GM18498 (cell line): ENCODE data around the gene NUP35.
"Not testable (repeated sequence)": the region's sequence is repeated elsewhere in the genome, so short reads cannot be mapped to it uniquely, and the experiment has no call there.

Source experiments
- ATAC-seq: cut with Tn5 transposase; IDR thresholded peaks from one replicate; pipeline ENCODE4 v1.9.1; 2021; ENCODE audit warnings: mild to moderate bottlenecking, moderate library complexity; ENCODE audit not compliant: unreplicated experiment

The NUP35 gene

GRCh38 chr2:183126635-183127034 is 2.4 kb downstream of the NUP35 start:
- no peak for ATAC-seq

DNA sequence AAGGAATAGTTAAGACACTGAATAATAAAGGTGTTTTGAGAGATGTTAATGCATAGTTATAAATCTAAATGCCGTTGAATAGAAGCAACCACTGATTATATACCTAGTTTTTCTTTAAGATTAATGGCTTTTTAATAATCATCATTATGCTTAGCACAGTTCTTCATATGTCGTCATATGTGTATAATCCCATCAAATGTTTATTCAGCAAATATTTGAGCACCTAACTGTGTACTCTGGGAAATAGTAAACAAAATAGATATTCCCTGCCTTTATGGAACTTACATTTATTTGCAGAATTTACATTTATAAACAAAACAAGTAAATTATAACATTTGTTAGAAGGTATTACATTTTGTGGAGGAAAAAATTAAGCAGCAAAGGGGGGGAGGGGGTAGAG is 9.8 kb downstream of the NUP35 start:
- ATAC-seq, result no peak

DNA sequence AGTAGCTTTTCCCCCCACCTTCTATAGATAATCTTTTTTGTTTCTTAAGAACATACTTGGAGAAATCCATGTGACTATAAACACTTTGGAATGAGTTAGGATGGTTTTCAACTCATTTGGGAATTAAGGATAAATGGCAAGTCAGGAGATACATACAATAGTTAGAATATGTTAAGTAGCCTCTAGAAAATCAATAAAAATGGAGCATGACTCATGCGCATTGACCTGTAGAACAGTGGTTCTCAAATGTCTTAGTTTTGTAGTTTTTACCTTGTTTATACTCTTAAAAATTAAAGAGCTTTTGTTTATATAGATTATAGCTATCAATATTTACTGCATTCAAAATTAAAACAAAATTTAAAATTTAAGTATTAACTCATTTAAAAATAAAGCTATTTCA is 24.7 kb downstream of the NUP35 start:
- no peak for ATAC-seq

GRCh38 chr2:183149489-183149888 is 25.2 kb downstream of the NUP35 start:
- no peak for ATAC-seq

- ATAC-seq, result not testable (repeated sequence)
Measured at GRCh38 chr2:183152280-183152679, 28.0 kb downstream of the NUP35 start.

GRCh38 chr2:183153967-183154366 is 29.7 kb downstream of the NUP35 start:
- no peak for ATAC-seq

DNA sequence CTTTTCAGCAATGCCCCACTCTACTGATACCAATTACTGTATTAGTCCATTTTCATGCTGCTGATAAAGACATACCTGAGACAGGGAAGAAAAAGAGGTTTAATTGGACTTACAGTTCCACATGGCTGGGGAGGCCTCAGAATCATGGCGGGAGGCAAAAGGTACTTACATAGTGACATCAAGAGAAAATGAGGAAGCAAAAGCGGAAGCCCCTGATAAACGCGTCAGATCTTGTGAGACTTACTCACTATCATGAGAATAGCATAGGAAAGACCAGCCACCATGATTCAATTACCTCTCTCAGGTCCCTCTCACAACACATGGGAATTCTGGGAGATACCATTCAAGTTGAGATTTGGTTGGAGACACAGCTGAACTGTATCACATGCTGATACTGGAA is 30.5 kb downstream of the NUP35 start:
- ATAC-seq, result not testable (repeated sequence)

- no peak for ATAC-seq
Measured at GRCh38 chr2:183157131-183157530, 32.9 kb downstream of the NUP35 start.

DNA sequence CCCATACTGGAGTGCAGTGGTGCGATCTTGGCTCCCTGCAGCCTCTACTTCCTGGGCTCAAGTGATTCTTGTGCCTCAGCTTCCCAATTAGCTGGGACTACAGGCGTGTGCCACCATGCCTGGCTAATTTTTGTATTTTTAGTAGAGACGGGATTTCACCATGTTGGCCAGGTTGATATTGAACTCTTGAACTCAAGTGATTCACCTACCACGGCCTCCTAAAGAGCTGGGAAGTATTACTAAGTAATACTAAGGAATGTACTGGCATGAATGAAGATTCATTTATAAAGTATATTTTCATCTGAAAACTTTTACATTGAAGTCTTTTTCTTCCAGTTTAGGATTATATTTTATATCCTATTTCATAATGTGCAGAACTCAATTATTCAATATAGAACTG is 38.1 kb downstream of the NUP35 start:
- ATAC-seq, result no peak

DNA sequence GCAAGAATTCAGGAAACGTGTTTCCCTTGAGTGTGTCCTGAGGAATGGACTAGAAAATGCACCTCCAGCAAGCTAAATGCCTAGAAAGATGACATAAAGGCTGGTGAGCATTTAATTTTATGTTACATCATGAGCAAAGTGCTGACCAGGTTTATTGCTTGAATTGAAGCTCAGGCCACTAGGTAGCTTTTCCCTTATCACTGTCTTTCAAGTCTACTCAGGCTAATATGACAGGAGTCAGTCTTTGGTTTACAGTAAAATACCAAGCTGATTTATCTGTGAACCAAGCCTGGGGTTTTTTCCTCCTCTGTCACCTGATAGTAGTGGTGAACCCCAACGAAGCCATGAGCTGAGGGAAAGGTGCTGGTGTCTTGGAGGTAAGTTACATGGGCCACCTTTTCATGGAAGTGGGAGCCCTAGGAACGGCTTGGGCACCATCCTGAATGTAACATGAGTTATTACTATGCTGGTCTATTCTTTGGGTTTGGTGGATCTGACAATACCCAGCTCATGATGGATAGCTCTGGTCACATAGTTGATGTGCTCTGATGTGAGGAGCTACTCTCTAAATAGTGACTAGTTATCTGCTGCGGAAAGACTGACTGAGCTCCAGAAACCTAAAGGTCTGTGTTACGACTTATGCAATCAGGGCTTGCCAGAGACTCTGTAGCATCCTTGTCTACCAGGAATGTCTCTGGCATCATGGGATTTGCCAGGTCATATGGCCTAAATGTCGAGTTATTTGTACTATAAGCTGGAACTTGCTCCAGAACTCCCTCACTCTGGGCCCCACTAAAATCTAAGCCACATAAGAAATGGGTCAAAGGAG is 39.8 kb downstream of the NUP35 start:
- no peak for ATAC-seq

GRCh38 chr2:183164650-183165015 is 40.4 kb downstream of the NUP35 start:
- ATAC-seq, result no peak

- ATAC-seq, result no peak
Measured at GRCh38 chr2:183166210-183166609, 42.0 kb downstream of the NUP35 start.

DNA sequence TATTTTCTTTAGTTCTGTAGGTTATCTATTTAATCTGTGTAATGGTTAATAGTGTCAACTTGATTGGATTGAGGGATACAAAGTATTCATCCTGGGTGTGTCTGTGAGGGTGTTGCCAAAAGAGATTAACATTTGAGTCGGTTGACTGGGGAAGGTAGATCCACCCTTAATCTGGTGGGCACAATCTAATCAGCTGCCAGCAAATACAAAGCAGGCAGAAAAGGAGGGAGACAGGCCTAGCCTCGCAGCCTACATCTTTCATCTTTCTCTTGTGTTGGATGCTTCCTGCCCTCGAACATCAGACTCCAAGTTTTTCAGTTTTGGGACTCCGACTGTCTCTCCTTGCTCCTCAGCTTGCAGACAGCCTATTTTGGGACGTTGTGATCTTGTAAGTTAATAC is 42.7 kb downstream of the NUP35 start:
- ATAC-seq, result not testable (repeated sequence)

GRCh38 chr2:183172220-183172887 is 48.1 kb downstream of the NUP35 start:
- no peak for ATAC-seq

- no peak for ATAC-seq
Measured at GRCh38 chr2:183179156-183179555, 54.9 kb downstream of the NUP35 start.

GRCh38 chr2:183185534-183185933 is 61.3 kb downstream of the NUP35 start:
- ATAC-seq, result no peak

DNA sequence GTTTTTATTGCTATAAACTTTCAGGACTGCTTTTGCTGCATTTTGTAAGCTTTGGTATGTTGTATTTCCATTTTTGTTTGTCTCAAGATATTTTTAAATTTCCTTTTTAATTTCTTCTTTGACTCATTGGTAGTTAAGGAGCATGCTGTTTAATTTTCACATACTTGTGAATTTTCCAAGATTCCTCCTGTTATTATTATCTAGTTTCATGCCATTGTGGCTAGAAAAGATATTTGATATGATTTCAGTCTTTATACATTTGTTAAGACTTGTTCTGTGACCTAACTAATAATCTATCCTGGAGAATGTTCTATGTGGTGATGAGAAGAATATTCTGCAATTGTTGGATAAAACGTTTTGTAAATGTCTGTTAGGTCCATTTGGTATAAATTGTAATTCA is 62.1 kb downstream of the NUP35 start:
- ATAC-seq, result no peak

DNA sequence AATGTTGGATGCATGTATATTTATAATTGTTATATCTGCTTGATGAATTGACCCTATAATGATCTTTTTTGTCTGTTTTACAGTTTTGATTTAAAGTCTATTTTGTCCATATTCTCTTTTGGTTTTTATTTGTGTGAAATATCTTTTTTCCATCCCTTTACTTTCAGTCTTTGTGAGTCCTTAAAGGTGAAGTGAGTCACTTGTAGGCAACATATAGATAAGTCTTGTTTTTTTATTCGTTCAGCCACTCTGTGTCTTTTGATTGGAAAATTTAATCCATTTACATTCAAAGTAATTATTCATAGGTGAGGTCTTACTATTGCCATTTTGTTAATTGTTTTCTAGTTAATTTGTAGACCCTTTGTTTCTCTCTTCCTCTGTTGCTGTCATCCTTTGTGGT is 62.5 kb downstream of the NUP35 start:
- ATAC-seq, result no peak

- no peak for ATAC-seq
Measured at GRCh38 chr2:183192343-183192742, 68.1 kb downstream of the NUP35 start.

GRCh38 chr2:183193904-183194303 is 69.7 kb downstream of the NUP35 start:
- ATAC-seq, result no peak

DNA sequence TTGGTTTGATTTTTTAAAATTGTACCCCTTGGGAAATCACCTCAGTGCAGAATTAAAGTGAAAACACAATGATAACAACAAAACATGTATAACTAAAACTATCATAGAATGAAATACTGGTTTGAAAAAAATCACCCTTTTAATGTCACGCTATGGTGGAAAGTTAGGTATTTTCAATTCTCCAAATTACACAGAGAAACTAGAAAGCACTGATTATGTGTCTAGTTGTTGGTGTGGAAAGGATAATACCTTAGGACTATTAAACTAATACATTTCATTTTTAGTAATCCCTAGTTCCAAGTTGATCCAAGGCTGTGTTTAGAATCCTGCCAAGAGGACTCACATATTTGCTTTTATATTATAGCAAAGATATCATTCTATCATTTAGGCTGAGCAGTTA is 71.2 kb downstream of the NUP35 start:
- no peak for ATAC-seq

DNA sequence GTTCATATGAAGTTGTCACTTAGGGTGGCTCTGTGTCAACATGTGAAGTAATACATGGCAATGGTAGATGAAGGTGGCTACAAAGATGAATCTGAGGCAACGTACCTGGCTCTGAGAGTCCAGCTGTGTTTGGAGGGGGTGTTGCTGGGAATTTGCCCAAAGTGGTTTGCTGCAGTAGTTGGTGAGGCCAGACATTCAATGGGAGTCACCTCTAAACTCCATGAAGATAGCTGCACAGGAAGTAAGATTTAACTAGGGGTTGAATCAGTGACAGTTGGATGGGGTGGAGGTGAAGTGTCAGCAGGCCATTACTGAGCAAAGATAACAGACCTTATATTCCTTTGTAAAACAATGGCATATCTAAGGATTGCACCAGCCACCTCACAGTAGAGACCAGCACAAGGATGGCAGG is 71.8 kb downstream of the NUP35 start:
- ATAC-seq, result no peak

DNA sequence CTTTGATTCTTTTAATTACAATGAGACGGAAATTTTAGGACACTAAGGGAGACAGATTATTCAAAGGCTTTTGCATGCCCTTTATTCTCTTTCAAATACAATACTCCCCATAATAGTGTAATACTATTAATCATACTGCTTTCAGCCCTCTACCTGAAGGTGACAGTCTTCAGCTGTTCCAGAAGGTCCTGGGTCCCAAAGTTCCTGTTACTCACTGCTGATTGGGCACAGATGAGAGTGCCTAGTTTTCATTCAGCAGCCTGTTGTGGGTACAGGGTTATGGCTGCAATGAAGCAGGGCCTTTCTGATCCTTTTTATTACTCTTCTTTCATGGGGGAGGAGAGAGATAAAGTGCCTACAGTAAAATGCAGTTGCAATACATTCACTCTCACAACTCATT is 80.2 kb downstream of the NUP35 start:
- no peak for ATAC-seq
